Astrocyte of the cerebellum (primary cell): Measurements from ENCODE around the gene KLHDC1.
A peak's percentile ranks its signal among the peaks of the same experiment; 100 is the strongest.

Source experiments
- DNase-seq: peaks from one replicate; pipeline ENCODE4 v3.0.0-alpha.2; 2011; ENCODE audit warnings: low read depth
- H3K4me3 ChIP-seq: 2 replicates; pipeline ENCODE4 v1.5.1; 2011; ENCODE audit warnings: mild to moderate bottlenecking, low read depth, low read length, moderate library complexity
- in situ Hi-C: cut with HindIII; loops from 2 replicates; pipeline ENCODE4 v1.10.0; 2017; ENCODE audit warnings: low sequenced_read_pairs
- TF ChIP-seq, protein P1 (sequence below): IDR thresholded peaks from 2 replicates; pipeline ENCODE4 v1.5.1; 2012; ENCODE audit warnings: low read length, low read depth, moderate library complexity, mild to moderate bottlenecking; ENCODE audit errors: missing control alignments

Gene KLHDC1

GRCh38 chr14:49673586-49673985 lies 19.3 kb upstream of the KLHDC1 start:
- in situ Hi-C loops: no loop called here
- TF ChIP-seq, protein P1, sequence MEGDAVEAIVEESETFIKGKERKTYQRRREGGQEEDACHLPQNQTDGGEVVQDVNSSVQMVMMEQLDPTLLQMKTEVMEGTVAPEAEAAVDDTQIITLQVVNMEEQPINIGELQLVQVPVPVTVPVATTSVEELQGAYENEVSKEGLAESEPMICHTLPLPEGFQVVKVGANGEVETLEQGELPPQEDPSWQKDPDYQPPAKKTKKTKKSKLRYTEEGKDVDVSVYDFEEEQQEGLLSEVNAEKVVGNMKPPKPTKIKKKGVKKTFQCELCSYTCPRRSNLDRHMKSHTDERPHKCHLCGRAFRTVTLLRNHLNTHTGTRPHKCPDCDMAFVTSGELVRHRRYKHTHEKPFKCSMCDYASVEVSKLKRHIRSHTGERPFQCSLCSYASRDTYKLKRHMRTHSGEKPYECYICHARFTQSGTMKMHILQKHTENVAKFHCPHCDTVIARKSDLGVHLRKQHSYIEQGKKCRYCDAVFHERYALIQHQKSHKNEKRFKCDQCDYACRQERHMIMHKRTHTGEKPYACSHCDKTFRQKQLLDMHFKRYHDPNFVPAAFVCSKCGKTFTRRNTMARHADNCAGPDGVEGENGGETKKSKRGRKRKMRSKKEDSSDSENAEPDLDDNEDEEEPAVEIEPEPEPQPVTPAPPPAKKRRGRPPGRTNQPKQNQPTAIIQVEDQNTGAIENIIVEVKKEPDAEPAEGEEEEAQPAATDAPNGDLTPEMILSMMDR: no peak
- DNase-seq: no peak
- H3K4me3 ChIP-seq: no peak overlapping the region

DNA sequence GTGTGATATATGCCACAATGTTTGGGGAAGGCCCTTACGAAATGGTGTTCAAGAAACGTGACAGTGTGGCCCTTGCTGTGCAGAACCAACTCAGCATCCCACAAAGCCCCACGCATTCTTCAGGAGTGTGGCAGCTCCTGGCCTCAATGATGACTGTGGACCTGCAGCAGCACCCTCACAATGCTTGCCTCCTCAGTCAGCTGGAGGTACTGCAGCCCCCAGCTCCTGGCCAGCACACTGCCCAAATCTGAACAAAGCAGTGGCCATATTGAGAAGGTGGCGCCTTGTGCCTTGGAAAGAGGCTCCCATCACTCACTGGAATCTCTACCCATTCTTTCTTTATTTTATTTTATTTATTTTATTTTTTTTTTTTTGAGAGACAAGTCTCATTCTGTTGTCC lies 15.3 kb upstream of the KLHDC1 start:
- DNase-seq: no peak
- in situ Hi-C loops: no loop called here
- no peak overlapping the region for H3K4me3 ChIP-seq
- TF ChIP-seq, protein P1: peak; percentile 30

DNA sequence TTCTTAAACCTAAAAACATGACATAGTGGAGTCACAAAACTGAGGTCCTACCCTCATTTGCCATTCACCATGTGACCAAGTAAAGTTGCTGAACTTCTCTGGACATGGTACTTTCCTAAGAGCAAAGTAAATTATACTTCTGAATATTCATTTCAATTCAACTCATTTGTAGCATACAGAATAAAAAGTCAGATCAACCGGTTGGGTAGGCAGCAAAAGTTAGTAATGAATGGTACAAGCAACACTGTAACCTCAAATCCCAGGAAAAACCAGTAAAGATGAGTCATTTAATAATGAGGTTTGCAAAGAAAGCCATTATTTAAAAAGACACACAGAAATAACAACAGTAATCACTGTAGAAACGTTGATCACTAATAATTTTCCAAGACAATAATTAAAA lies 13.6 kb upstream of the KLHDC1 start:
- H3K4me3 ChIP-seq: no peak overlapping the region
- TF ChIP-seq, protein P1: no peak
- in situ Hi-C loops: no loop called here
- DNase-seq: no peak

GRCh38 chr14:49686425-49686824 lies 6.5 kb upstream of the KLHDC1 start:
- TF ChIP-seq, protein P1: no peak
- no peak overlapping the region for H3K4me3 ChIP-seq
- in situ Hi-C loops: no loop called here
- no peak for DNase-seq

DNA sequence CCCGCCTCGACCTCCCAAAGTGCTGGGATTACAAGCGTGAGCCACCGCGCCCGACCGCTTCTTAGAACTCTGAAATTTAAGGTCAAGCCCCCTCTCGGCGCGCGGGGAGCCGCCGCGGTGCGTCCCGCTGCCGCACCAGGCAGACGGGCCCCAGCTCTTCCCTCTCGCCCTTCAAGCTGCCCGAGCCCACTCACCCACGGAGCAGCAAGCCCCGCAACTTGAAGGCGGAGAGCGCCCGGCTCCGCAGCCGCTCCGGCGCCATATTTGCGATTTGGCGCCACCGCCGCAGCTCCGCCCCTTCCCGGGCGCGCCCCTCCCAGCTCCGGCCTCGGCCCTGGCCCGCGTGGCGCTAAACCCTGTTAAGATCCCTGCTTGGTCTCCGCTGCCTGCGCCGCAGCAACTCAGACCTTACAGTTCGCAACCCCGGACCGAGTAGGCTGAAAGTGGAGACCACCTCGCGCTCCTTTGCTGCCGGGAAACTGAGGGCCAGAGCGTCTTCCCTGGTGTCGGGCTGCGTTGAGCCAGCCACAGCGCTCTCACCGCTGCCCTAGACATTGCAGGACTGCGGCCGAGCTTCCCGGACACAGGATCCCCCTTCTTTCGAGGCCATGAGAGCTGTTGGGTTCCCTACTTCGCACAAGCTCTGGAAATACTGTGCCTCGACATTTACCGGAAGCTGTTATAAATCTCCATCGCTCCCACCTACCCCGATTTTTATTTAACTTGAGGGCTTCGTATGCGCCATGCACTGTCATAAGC lies 4.8 kb upstream of the KLHDC1 start, which contains the start of gene POLE2:
POLE2 (minus strand) TSS at position 273 of the 759 bp plus-strand sequence; CDS start at position 262, 11 bp downstream.
- TF ChIP-seq, protein P1: no peak
- in situ Hi-C loops: no loop called here
- no peak for DNase-seq
- H3K4me3 ChIP-seq: peak within 1 kb of the TSS; percentile 68

DNA sequence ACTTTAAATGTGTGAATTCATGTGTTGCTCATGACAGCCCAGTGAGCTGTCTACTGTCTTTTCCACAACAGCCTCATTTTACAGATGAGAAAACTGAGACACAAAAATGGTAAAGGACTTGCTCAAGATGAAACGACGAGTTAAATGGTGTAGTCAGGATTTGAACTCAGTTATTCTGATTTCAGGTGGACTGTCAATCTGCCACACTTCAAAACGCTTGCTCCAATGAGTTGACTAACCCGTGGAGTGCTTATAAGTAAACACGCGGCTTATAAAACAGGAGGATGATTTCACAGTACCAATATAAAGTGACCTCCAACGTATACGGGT lies 4.3 kb upstream of the KLHDC1 start:
- no peak overlapping the region for H3K4me3 ChIP-seq
- no peak for DNase-seq
- in situ Hi-C loops: no loop called here
- TF ChIP-seq, protein P1: no peak
